Esophagus squamous epithelium (tissue), 5 donors: Measurements from ENCODE around the gene NAGLU. TPM values are rescaled to one million over a fixed set of nuclear protein-coding genes. Genes with fewer than 3 reads are reported as not detected.
A peak's percentile ranks its signal among the peaks of the same experiment; 100 is the strongest.

Source experiments
- DNase-seq: peaks from one replicate; lab custom pipeline; 2025; lab: John Stamatoyannopoulos, UW
- H3K27ac ChIP-seq, 4 donors: fragments of 200-600 bp; sonication (generic); one replicate each; pipeline ENCODE4 v1.5.1; 2016 to 2019; ENCODE audit warnings: mild to moderate bottlenecking in 1 of 4
- H3K27me3 ChIP-seq, 4 donors: fragments of 200-600 bp; sonication (generic); 1 replicate in 3 of 4; 2 replicates in 1 of 4; pipeline versions ENCODE4 v1.5.1 to v1.6.0; 2017 to 2021; ENCODE audit warnings: antibody characterized with exemption in 1 of 4
- H3K36me3 ChIP-seq, 3 donors: fragments of 200-600 bp; sonication (generic); one replicate each; pipeline ENCODE4 v1.5.1; 2016 to 2019
- H3K4me1 ChIP-seq, 3 donors: fragments of 200-600 bp; sonication (generic); one replicate each; pipeline ENCODE4 v1.5.1; 2017 to 2019
- H3K4me3 ChIP-seq, 4 donors: fragments of 200-600 bp; sonication (generic); 1 replicate in 3 of 4; 2 replicates in 1 of 4; pipeline ENCODE4 v1.5.1; 2016 to 2019; ENCODE audit warnings: mild to moderate bottlenecking in 2 of 4, moderate library complexity in 1 of 4
- H3K9me3 ChIP-seq, 3 donors: fragments of 200-600 bp; sonication (generic); one replicate each; pipeline ENCODE4 v1.5.1; 2016 to 2019
- POLR2A ChIP-seq, 4 donors: fragments of 450-650 bp; IDR thresholded peaks; one replicate each; pipeline ENCODE4 v1.6.1; 2017; ENCODE audit warnings: antibody characterized with exemption in 4 of 4, mild to moderate bottlenecking in 4 of 4, moderate library complexity in 3 of 4
- WGBS, 2 donors: methylation state at CpG; one replicate each; pipeline ENCODE4 v1.1.5; 2018; 5-methylcytosine and 5-hydroxymethylcytosine counted together
- intact Hi-C: fragments of 100-400 bp; cut with DNase I; formaldehyde crosslinking; loops from one replicate; pipeline ENCODE4 v1.15.0; 2022
- total RNA-seq, 4 donors: library from RNA; depleted of rRNA; stranded (reverse); fragments of >200 nt; gene quantifications; one replicate each; pipeline ENCODE4 v1.1.0, GENCODE V29; 2016
- TF ChIP-seq, protein P1 (sequence below), 6 experiments: fragments of 450-650 bp in 4 of 6; fragments of 200-600 bp in 2 of 6; sonication (generic) in 2 of 6; IDR thresholded peaks; one replicate each; pipeline ENCODE4 v1.5.1; 2016 to 2019; ENCODE audit warnings: antibody characterized with exemption in 6 of 6, mild to moderate bottlenecking in 4 of 6, moderate library complexity in 4 of 6
- donor health status: DM: yes; HTN: yes; CAD: no.

Gene NAGLU
- total RNA-seq, 4 donors from 2014 or later: 19.2 to 39.0 (median 26.5) TPM

GRCh38 chr17:42579794-42580551 is 43.9 kb downstream of the NAGLU start:
- TF ChIP-seq, protein P1, sequence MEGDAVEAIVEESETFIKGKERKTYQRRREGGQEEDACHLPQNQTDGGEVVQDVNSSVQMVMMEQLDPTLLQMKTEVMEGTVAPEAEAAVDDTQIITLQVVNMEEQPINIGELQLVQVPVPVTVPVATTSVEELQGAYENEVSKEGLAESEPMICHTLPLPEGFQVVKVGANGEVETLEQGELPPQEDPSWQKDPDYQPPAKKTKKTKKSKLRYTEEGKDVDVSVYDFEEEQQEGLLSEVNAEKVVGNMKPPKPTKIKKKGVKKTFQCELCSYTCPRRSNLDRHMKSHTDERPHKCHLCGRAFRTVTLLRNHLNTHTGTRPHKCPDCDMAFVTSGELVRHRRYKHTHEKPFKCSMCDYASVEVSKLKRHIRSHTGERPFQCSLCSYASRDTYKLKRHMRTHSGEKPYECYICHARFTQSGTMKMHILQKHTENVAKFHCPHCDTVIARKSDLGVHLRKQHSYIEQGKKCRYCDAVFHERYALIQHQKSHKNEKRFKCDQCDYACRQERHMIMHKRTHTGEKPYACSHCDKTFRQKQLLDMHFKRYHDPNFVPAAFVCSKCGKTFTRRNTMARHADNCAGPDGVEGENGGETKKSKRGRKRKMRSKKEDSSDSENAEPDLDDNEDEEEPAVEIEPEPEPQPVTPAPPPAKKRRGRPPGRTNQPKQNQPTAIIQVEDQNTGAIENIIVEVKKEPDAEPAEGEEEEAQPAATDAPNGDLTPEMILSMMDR (IDR thresholded peaks at IDR 0.05): no peak
- no peak for TF ChIP-seq POLR2A (IDR thresholded peaks at IDR 0.05)
- H3K36me3 ChIP-seq: peaks cover 14 to 65% (median 44%) of the 10 kb centered on the region in 3 donors
- H3K4me3 ChIP-seq: no peak overlapping the region
- H3K27me3 ChIP-seq: no peaks in the 10 kb centered on the region
- no peaks in the 10 kb centered on the region for H3K9me3 ChIP-seq
- WGBS, 2 donors: 38 to 57% methylated on average over 2 of the region's 2 CpGs
- H3K27ac ChIP-seq: peak overlapping the region in 1 of 4 donors; percentile 92
- intact Hi-C loops: loop anchor here (5.0 kb wide), 1 partner anchor 102 kb away; the partner anchor contains the start of genes CCR10 and CNTNAP1
- peaks cover 15 to 59% (median 28%) of the 10 kb centered on the region in 3 donors for H3K4me1 ChIP-seq
- DNase-seq: no peak

DNA sequence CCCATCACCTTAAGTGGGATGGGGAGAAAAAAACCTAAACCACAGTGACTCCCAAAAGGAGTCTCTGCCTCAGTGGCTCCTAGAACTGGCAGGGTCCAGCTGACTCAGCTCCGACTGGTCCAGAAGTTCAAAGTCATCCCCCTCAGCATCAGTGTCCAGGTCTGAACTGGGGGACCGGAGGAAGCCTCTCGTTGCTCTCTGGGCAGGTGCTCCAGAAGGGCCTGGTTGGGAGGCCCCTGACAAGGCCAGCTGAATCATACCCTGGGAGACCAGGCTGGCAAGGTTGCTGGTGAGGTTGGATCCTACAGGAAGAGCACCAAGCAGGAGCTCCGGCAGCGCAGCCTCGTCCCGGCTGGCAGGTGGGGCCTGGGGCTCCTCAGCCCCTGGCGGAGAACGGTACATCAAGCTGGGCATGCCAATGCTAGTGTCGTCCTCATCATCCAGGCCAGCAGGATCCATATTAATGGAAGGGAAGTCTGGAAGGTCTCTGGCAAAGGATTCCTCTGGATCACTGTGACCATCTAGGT is 45.8 kb downstream of the NAGLU start:
- Histone ChIP-seq H3K4me3 (no peak overlapping the region), H3K4me1 (peaks cover 30 to 67% (median 41%) of the 10 kb centered on the region in 3 donors), H3K27me3 (no peaks in the 10 kb centered on the region), H3K36me3 (peaks cover 14 to 80% (median 41%) of the 10 kb centered on the region in 3 donors), H3K27ac (no peak overlapping the region), H3K9me3 (no peaks in the 10 kb centered on the region)
- DNase-seq: no peak
- 86 to 93% methylated on average over 2 to 6 of the region's 10 CpGs for WGBS, 2 donors
- no peak for TF ChIP-seq POLR2A (IDR thresholded peaks at IDR 0.05)
- TF ChIP-seq, protein P1 (IDR thresholded peaks at IDR 0.05): no peak
- intact Hi-C loops: no loop called here

DNA sequence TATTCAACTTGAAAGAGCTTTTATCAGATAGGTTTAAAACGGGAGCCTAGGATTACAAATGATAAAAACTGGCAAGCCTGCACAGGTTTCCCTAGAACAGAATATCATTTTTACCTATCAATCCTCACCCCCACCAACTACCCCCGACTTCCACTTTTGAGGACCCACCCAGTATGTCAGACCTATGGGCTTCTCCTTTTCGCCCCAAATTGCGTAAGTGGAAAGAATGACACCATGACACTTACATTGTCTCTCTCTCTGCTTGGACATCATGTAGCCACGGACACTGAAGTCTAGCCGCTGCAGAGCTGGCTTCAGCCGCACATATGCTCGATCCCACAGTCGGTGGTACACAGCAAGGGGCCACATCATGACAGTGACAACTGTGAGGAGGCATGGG is 48.8 kb downstream of the NAGLU start:
- intact Hi-C loops: no loop called here
- Histone ChIP-seq H3K27me3 (no peaks in the 10 kb centered on the region), H3K9me3 (no peaks in the 10 kb centered on the region), H3K4me1 (peaks cover 29 to 65% (median 43%) of the 10 kb centered on the region in 3 donors), H3K27ac (peak overlapping the region; percentile 75 to 88 (median 84)), H3K4me3 (no peak overlapping the region), H3K36me3 (peaks cover 16 to 98% (median 53%) of the 10 kb centered on the region in 3 donors)
- WGBS, 2 donors: 62 to 70% methylated on average over 7 to 9 of the region's 9 CpGs
- no peak for DNase-seq
- TF ChIP-seq, protein P1 (IDR thresholded peaks at IDR 0.05): no peak
- no peak for TF ChIP-seq POLR2A (IDR thresholded peaks at IDR 0.05)

DNA sequence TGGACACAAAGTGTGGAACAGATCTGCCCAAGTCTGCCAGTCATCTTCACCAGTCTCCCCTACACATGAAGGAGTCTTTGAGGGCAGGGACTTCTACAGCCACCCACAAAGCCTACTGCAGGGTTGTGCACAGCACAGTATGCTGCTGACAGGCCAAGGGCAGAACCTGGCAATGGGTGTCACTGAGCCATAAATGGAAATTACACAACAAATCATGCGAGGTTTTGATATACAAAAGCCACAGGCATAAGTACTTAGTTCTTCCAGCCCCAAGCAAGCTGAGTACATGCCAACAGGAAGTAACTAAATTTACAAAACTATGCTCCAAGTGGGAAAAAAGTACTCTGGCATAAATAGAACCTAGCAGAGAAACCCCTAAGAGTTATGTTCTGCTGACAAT is 49.3 kb downstream of the NAGLU start:
- Histone ChIP-seq H3K4me3 (no peak overlapping the region), H3K27me3 (no peaks in the 10 kb centered on the region), H3K4me1 (peaks cover 29 to 60% (median 43%) of the 10 kb centered on the region in 3 donors), H3K27ac (peak overlapping the region; percentile 75 to 88 (median 84)), H3K9me3 (no peaks in the 10 kb centered on the region), H3K36me3 (peaks cover 21 to 98% (median 51%) of the 10 kb centered on the region in 3 donors)
- no peak for DNase-seq
- WGBS, 2 donors: 7 to 14% methylated on average over 1 of the region's 1 CpG
- intact Hi-C loops: no loop called here
- no peak for TF ChIP-seq POLR2A (IDR thresholded peaks at IDR 0.05)
- TF ChIP-seq, protein P1 (IDR thresholded peaks at IDR 0.05): no peak
